ENCODE measurements around the gene PNN.

The PNN gene

DNA sequence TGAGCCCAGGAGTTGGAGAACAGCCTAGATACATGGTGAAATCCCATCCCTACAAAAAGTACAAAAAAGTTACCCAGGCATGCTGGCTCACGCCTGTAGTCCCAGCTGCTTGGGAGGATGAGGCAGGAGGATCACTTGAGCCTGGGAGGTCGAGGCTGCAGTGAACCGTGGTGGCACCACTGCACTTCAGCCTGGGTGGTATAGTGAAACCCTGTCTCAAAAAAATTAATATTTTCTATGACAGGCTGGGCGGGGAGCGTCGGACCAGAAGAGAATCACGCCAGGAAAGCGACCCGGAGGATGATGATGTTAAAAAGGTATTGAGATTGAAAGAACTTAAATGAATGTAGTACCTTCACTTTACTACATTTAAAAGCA is 2.1 kb downstream of the PNN start:
- Histone ChIP-seq H3K4me2 (ENCODE audit: low read depth, low read length, poor library complexity, severe bottlenecking) (peak overlapping the region; percentile 94), H3K9ac (ENCODE audit: low read depth, low read length, poor library complexity, severe bottlenecking) (peak overlapping the region; percentile 97), H3F3A (ENCODE audit: low read depth) (0 out of 2 replicates have a peak, but pooled peaks cover 3% of the 10 kb centered on the region)

DNA sequence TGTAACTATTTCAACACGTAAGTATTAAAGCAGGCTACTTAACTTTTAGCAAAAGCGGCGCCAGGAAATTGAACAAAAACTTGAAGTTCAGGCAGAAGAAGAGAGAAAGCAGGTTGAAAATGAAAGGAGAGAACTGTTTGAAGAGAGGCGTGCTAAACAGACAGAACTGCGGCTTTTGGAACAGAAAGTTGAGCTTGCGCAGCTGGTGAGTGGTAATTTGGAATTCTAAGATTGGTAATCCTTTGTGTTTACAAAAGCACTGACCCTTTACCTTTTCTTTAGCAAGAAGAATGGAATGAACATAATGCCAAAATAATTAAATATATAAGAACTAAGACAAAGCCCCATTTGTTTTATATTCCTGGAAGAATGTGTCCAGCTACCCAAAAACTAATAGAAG is 4.0 kb downstream of the PNN start:
- H3K9me3 ChIP-seq (ENCODE audit: insufficient read depth, low read depth, low read length), result no peaks in the 10 kb centered on the region
- no peak overlapping the region for H2AFZ ChIP-seq (ENCODE audit: low read length)
- no peak overlapping the region for H3K9ac ChIP-seq (ENCODE audit: low read depth, low read length, poor library complexity, severe bottlenecking)
- H3F3A ChIP-seq (ENCODE audit: low read depth), result 0 out of 2 replicates have a peak, but pooled peaks cover 6% of the 10 kb centered on the region
- peak overlapping the region; percentile 47 for H3K4me2 ChIP-seq (ENCODE audit: low read depth, low read length, poor library complexity, severe bottlenecking)
- peaks cover 72% of the 10 kb centered on the region for H3K36me3 ChIP-seq (ENCODE audit: insufficient read depth, low read length)
- peaks cover 84% of the 10 kb centered on the region for H4K20me1 ChIP-seq (ENCODE audit: insufficient read depth, low read length, poor library complexity, severe bottlenecking)
- H3K4me1 ChIP-seq (ENCODE audit: insufficient read depth, low read length, poor library complexity, severe bottlenecking), result peaks cover 59% of the 10 kb centered on the region
- TF ChIP-seq CTCF (conservative IDR thresholded peaks at IDR 0.05; ENCODE audit: low read length), result no peak
- TF ChIP-seq EZH2phosphoT487 (IDR thresholded peaks at IDR 0.05; ENCODE audit: borderline replicate concordance), result no peak
- no peak overlapping the region for H3K4me3 ChIP-seq (ENCODE audit: low read length, poor library complexity, severe bottlenecking)
- peaks cover 69% of the 10 kb centered on the region for H3K79me2 ChIP-seq (ENCODE audit: insufficient read depth, low read length)
- H3K9me2 ChIP-seq (replicated peaks; ENCODE audit: low read depth, low read length), result no peaks in the 10 kb centered on the region
- H3K27me3 ChIP-seq (ENCODE audit: insufficient read depth, low read length, poor library complexity, severe bottlenecking), result no peaks in the 10 kb centered on the region

More for the DNA sequence above, 2.1 kb downstream of the PNN start:
- peaks cover 55% of the 10 kb centered on the region for H3K36me3 ChIP-seq (ENCODE audit: insufficient read depth, low read length)
- no peak for TF ChIP-seq CTCF (conservative IDR thresholded peaks at IDR 0.05; ENCODE audit: low read length)
- TF ChIP-seq EZH2phosphoT487 (IDR thresholded peaks at IDR 0.05; ENCODE audit: borderline replicate concordance), result no peak
- H2AFZ ChIP-seq (ENCODE audit: low read length), result no peak overlapping the region
- H3K4me3 ChIP-seq (ENCODE audit: low read length, poor library complexity, severe bottlenecking), result peak overlapping the region; percentile 96
- H3K9me3 ChIP-seq (ENCODE audit: insufficient read depth, low read depth, low read length), result no peaks in the 10 kb centered on the region
- H3K4me1 ChIP-seq (ENCODE audit: insufficient read depth, low read length, poor library complexity, severe bottlenecking), result peaks cover 49% of the 10 kb centered on the region
- H3K9me2 ChIP-seq (replicated peaks; ENCODE audit: low read depth, low read length), result no peaks in the 10 kb centered on the region
- H3K27me3 ChIP-seq (ENCODE audit: insufficient read depth, low read length, poor library complexity, severe bottlenecking), result no peaks in the 10 kb centered on the region
- peaks cover 69% of the 10 kb centered on the region for H4K20me1 ChIP-seq (ENCODE audit: insufficient read depth, low read length, poor library complexity, severe bottlenecking)
- peaks cover 72% of the 10 kb centered on the region for H3K79me2 ChIP-seq (ENCODE audit: insufficient read depth, low read length)

DNA sequence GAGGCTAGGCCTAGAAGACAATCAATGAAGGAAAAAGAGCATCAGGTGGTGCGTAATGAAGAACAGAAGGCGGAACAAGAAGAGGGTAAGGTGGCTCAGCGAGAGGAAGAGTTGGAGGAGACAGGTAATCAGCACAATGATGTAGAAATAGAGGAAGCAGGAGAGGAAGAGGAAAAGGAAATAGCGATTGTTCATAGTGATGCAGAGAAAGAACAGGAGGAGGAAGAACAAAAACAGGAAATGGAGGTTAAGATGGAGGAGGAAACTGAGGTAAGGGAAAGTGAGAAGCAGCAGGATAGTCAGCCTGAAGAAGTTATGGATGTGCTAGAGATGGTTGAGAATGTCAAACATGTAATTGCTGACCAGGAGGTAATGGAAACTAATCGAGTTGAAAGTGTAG is 5.5 kb downstream of the PNN start:
- H3K36me3 ChIP-seq (ENCODE audit: insufficient read depth, low read length), result peaks cover 80% of the 10 kb centered on the region

More for the DNA sequence above, 5.5 kb downstream of the PNN start:
- Histone ChIP-seq H2AFZ (ENCODE audit: low read length) (no peak overlapping the region), H3K79me2 (ENCODE audit: insufficient read depth, low read length) (peaks cover 60% of the 10 kb centered on the region), H3K4me2 (ENCODE audit: low read depth, low read length, poor library complexity, severe bottlenecking) (peak overlapping the region; percentile 39), H4K20me1 (ENCODE audit: insufficient read depth, low read length, poor library complexity, severe bottlenecking) (peaks cover 84% of the 10 kb centered on the region), H3K9me2 (replicated peaks; ENCODE audit: low read depth, low read length) (no peaks in the 10 kb centered on the region), H3K27me3 (ENCODE audit: insufficient read depth, low read length, poor library complexity, severe bottlenecking) (no peaks in the 10 kb centered on the region), H3K9me3 (ENCODE audit: insufficient read depth, low read depth, low read length) (no peaks in the 10 kb centered on the region), H3F3A (ENCODE audit: low read depth) (0 out of 2 replicates have a peak, but pooled peaks cover 6% of the 10 kb centered on the region), H3K4me3 (ENCODE audit: low read length, poor library complexity, severe bottlenecking) (no peak overlapping the region), H3K9ac (ENCODE audit: low read depth, low read length, poor library complexity, severe bottlenecking) (no peak overlapping the region), H3K4me1 (ENCODE audit: insufficient read depth, low read length, poor library complexity, severe bottlenecking) (peaks cover 55% of the 10 kb centered on the region)
- no peak for TF ChIP-seq CTCF (conservative IDR thresholded peaks at IDR 0.05; ENCODE audit: low read length)
- TF ChIP-seq EZH2phosphoT487 (IDR thresholded peaks at IDR 0.05; ENCODE audit: borderline replicate concordance), result no peak
